ENCODE measurements around the gene LSM14B. TPM values are rescaled to one million over a fixed set of nuclear protein-coding genes. Genes with fewer than 3 reads are reported as not detected.

Gene LSM14B
- total RNA-seq, 1 experiment from 2014 or later, result 51.3 TPM

- DNase-seq (ENCODE audit: low read depth, low spot score), result no peak
- BruUV-seq (replicated peaks), result no TSS peak
- CTCF ChIA-PET, result no interaction called here
Observed at GRCh38 chr20:62165762-62166399, 43.6 kb downstream of the LSM14B start.

GRCh38 chr20:62167474-62167873 is 45.2 kb downstream of the LSM14B start:
- ATAC-seq, result no peak
- TF ChIP-seq ZBTB33 (IDR thresholded peaks at IDR 0.05; ENCODE audit: extremely low read depth, insufficient replicate concordance, low read length), result no peak
- no peak for TF ChIP-seq FOSL1 (IDR thresholded peaks at IDR 0.05; ENCODE audit: low read depth)
- no peak for TF ChIP-seq SP1 (IDR thresholded peaks at IDR 0.05; ENCODE audit: low read depth)
- no peak for TF ChIP-seq TCF7L2 (IDR thresholded peaks at IDR 0.05; ENCODE audit: borderline replicate concordance, extremely low read depth, insufficient read depth, insufficient read length)
- TF ChIP-seq EZH2 (IDR thresholded peaks at IDR 0.05), result no peak
- Histone ChIP-seq H3K36me3 (ENCODE audit: control insufficient read depth in 1 of 2, insufficient read depth in 2 of 2, low read length in 2 of 2) (peaks cover 14 to 21% of the 10 kb centered on the region in 2 experiments; a peak in 3 of 4 replicates), H3K4me2 (ENCODE audit: low read length) (no peak overlapping the region), H3K4me1 (ENCODE audit: control insufficient read depth in 1 of 2, insufficient read depth in 2 of 2, low read length in 2 of 2) (no peaks in the 10 kb centered on the region), H2AFZ (ENCODE audit: low read depth, low read length, poor library complexity, severe bottlenecking) (no peak overlapping the region), H3K4me3 (replicated peaks in 1 of 2; ENCODE audit: low read depth in 1 of 2, low read length in 2 of 2) (no peak overlapping the region), H3K9me2 (ENCODE audit: insufficient read depth) (no peaks in the 10 kb centered on the region), H4K20me1 (ENCODE audit: insufficient read depth) (no peaks in the 10 kb centered on the region), H3K9me3 (ENCODE audit: control insufficient read depth in 1 of 2, insufficient read depth in 1 of 2, low read depth in 1 of 2, low read length in 2 of 2) (no peaks in the 10 kb centered on the region), H3K27me3 (ENCODE audit: insufficient read depth, low read length) (no peaks in the 10 kb centered on the region), H3K27ac (ENCODE audit: low read depth, low read length) (no peak overlapping the region), H3K79me2 (ENCODE audit: insufficient read depth, low read length) (no peaks in the 10 kb centered on the region), H3K9ac (ENCODE audit: low read length) (no peak overlapping the region)
- intact Hi-C loops (cut with micrococcal nuclease), result no loop called here
- RAD21 ChIA-PET (ENCODE audit: low non-redundant PET in 1 of 2, low total read pairs in 2 of 2, uncharacterized antibody in 2 of 2, unreplicated experiment in 2 of 2), result no interaction called here
- POLR2A ChIA-PET, result no interaction called here
- DNase-seq (ENCODE audit: low read depth, low spot score), result no peak
- CTCF ChIA-PET, result interaction anchor here (0.9 kb wide), 1 partner anchor 11 kb away, joined by 3 read pairs; no protein-coding TSS in a partner anchor
- no TSS peak for BruUV-seq (replicated peaks)

More at GRCh38 chr20:62165762-62166399, 43.6 kb downstream of the LSM14B start:
- intact Hi-C loops (cut with micrococcal nuclease), result no loop called here
- no peak for ATAC-seq
- Histone ChIP-seq H3K79me2 (ENCODE audit: insufficient read depth, low read length) (peaks cover 9% of the 10 kb centered on the region; the same call in 1 of the 2 replicates), H3K9me2 (ENCODE audit: insufficient read depth) (no peaks in the 10 kb centered on the region), H3K4me2 (ENCODE audit: low read length) (no peak overlapping the region), H3K4me3 (replicated peaks in 1 of 2; ENCODE audit: low read depth in 1 of 2, low read length in 2 of 2) (no peak overlapping the region), H3K9me3 (ENCODE audit: control insufficient read depth in 1 of 2, insufficient read depth in 1 of 2, low read depth in 1 of 2, low read length in 2 of 2) (no peaks in the 10 kb centered on the region), H3K9ac (ENCODE audit: low read length) (no peak overlapping the region), H2AFZ (ENCODE audit: low read depth, low read length, poor library complexity, severe bottlenecking) (no peak overlapping the region), H3K27ac (ENCODE audit: low read depth, low read length) (no peak overlapping the region), H3K27me3 (ENCODE audit: insufficient read depth, low read length) (no peaks in the 10 kb centered on the region), H3K4me1 (ENCODE audit: control insufficient read depth in 1 of 2, insufficient read depth in 2 of 2, low read length in 2 of 2) (peaks cover 12% of the 10 kb centered on the region in 2 experiments), H3K36me3 (ENCODE audit: control insufficient read depth in 1 of 2, insufficient read depth in 2 of 2, low read length in 2 of 2) (peaks cover 16 to 24% of the 10 kb centered on the region in 2 experiments; a peak in 3 of 4 replicates), H4K20me1 (ENCODE audit: insufficient read depth) (no peaks in the 10 kb centered on the region)
- RAD21 ChIA-PET (ENCODE audit: low non-redundant PET in 1 of 2, low total read pairs in 2 of 2, uncharacterized antibody in 2 of 2, unreplicated experiment in 2 of 2), result no interaction called here
- TF ChIP-seq JUND (IDR thresholded peaks at IDR 0.05), result no peak
- POLR2A ChIA-PET, result no interaction called here
